ENCODE data around the gene PANK3. TPM values are rescaled to one million over a fixed set of nuclear protein-coding genes. Genes with fewer than 3 reads are reported as not detected.
"Not testable (repeated sequence)": the region's sequence is repeated elsewhere in the genome, so short reads cannot be mapped to it uniquely, and the experiment has no call there.

PANK3 gene
- total and polyA plus RNA-seq, 9 of the 15 experiments (the other 6 are each of a cell fraction or from before 2014, with no cell fraction given), result 5.9 to 50.4 (median 29.7) TPM

- Histone ChIP-seq H3K4me1 (replicated peaks in 1 of 2; ENCODE audit: control insufficient read depth in 2 of 2, insufficient read depth in 2 of 2, low read length in 2 of 2) (peaks cover 14 to 20% of the 10 kb centered on the region in 2 experiments; a peak in 4 of 5 replicates), H3K79me2 (ENCODE audit: control insufficient read depth, insufficient read depth, low read length) (peaks cover 91% of the 10 kb centered on the region), H3K36me3 (ENCODE audit: control insufficient read depth, insufficient read depth, low read length) (peaks cover 33% of the 10 kb centered on the region; the same call in 2 of the 3 replicates)
- H3K9me3 ChIP-seq (replicated peaks; ENCODE audit: control insufficient read depth, insufficient read depth, low read depth, low read length); H3K9ac ChIP-seq (ENCODE audit: insufficient read depth in 1 of 2, low read depth in 2 of 2, low read length in 2 of 2); H3K27ac ChIP-seq (ENCODE audit: extremely low read depth, low read depth, low read length); CTCF ChIA-PET (ENCODE audit: low intra/inter-chr PET ratio); H4K20me1 ChIP-seq (replicated peaks; ENCODE audit: control insufficient read depth, insufficient read depth, low read length); DNase-seq (ENCODE audit: extremely low read depth in 1 of 4, low spot score in 3 of 4); POLR2A ChIA-PET; H3K9me1 ChIP-seq (ENCODE audit: control insufficient read depth, insufficient read depth, low read length); H3K4me2 ChIP-seq (ENCODE audit: insufficient read depth, low read length); H3K4me3 ChIP-seq; in situ Hi-C loops (cut with MboI); H3K27me3 ChIP-seq (ENCODE audit: control insufficient read depth in 2 of 2, insufficient read depth in 2 of 2, low read length in 2 of 2); intact Hi-C loops (cut with micrococcal nuclease); H2AFZ ChIP-seq (ENCODE audit: low read depth, low read length); BruUV-seq (replicated peaks); FAIRE-seq; ATAC-seq: not testable (repeated sequence)
- no CpG with 5 or more reads among the region's 3 CpGs for WGBS (ENCODE audit: insufficient coverage, low coverage, missing lambda C conversion rate)
- TF ChIP-seq POLR2A (conservative IDR thresholded peaks at IDR 0.05) (0 out of 2 replicates have a peak, but pooled peaks have one; percentile 21), KDM1A (IDR thresholded peaks at IDR 0.05) (peak in 1 of 2 experiments; percentile 66; a peak in 2 of 4 replicates), BCOR (IDR thresholded peaks at IDR 0.05) (peak; percentile 79)
Measured at GRCh38 chr5:168573663-168574062, 5.5 kb downstream of the PANK3 start.

- in situ Hi-C loops (cut with MboI) (no loop called here), intact Hi-C loops (cut with micrococcal nuclease) (no loop called here)
- DNase-seq (ENCODE audit: extremely low read depth in 1 of 4, low spot score in 3 of 4) (peak; percentile 45 to 59 (median 56)), ATAC-seq (peak; percentile 83), FAIRE-seq (peak; percentile 73)
- Histone ChIP-seq H3K36me3 (ENCODE audit: control insufficient read depth, insufficient read depth, low read length) (peaks cover 52% of the 10 kb centered on the region), H4K20me1 (replicated peaks; ENCODE audit: control insufficient read depth, insufficient read depth, low read length) (no peaks in the 10 kb centered on the region; the same call in 1 of the 2 replicates), H3K9me3 (replicated peaks; ENCODE audit: control insufficient read depth, insufficient read depth, low read depth, low read length) (no peaks in the 10 kb centered on the region), H3K27me3 (ENCODE audit: control insufficient read depth in 2 of 2, insufficient read depth in 2 of 2, low read length in 2 of 2) (no peaks in the 10 kb centered on the region), H3K9me1 (ENCODE audit: control insufficient read depth, insufficient read depth, low read length) (no peaks in the 10 kb centered on the region), H3K4me3 (no peak overlapping the region), H3K4me1 (replicated peaks in 1 of 2; ENCODE audit: control insufficient read depth in 2 of 2, insufficient read depth in 2 of 2, low read length in 2 of 2) (peaks cover 7 to 11% of the 10 kb centered on the region in 2 experiments; a peak in 4 of 5 replicates), H3K79me2 (ENCODE audit: control insufficient read depth, insufficient read depth, low read length) (peaks cover 89% of the 10 kb centered on the region), H2AFZ (ENCODE audit: low read depth, low read length) (peak overlapping the region; percentile 75), H3K9ac (ENCODE audit: insufficient read depth in 1 of 2, low read depth in 2 of 2, low read length in 2 of 2) (peak overlapping the region in 1 of 2 experiments; percentile 7; a peak in 1 of 4 replicates), H3K4me2 (ENCODE audit: insufficient read depth, low read length) (peak overlapping the region; percentile 60), H3K27ac (ENCODE audit: extremely low read depth, low read depth, low read length) (peak overlapping the region; percentile 63)
- WGBS (ENCODE audit: insufficient coverage, low coverage, missing lambda C conversion rate), result 42% methylated on average over 11 of the region's 11 CpGs
- CTCF ChIA-PET (ENCODE audit: low intra/inter-chr PET ratio), result no interaction called here
- POLR2A ChIA-PET, result interaction anchor here (0.5 to 0.7 kb wide), 2 partner anchors 10 to 31 kb away, joined by 3 read pairs; no protein-coding TSS in a partner anchor
- BruUV-seq (replicated peaks), result no TSS peak
- peak; percentile 60; the same call in 1 of the 2 replicates for TF ChIP-seq CHAMP1 (IDR thresholded peaks at IDR 0.05)
- TF ChIP-seq NBN (IDR thresholded peaks at IDR 0.05; ENCODE audit: low read depth), result no peak
- TF ChIP-seq TCF7L2 (IDR thresholded peaks at IDR 0.05; ENCODE audit: low read depth, low read length), result 0 out of 2 replicates have a peak, but pooled peaks have one; percentile 35
- peak; percentile 16; the same call in 1 of the 2 replicates for TF ChIP-seq MTA2 (IDR thresholded peaks at IDR 0.05; ENCODE audit: low read depth)
- peak; percentile 74 for TF ChIP-seq ARID1B (IDR thresholded peaks at IDR 0.05)
- peak; percentile 64 for TF ChIP-seq SPI1 (IDR thresholded peaks at IDR 0.05; ENCODE audit: borderline replicate concordance, low read depth, low read length)
- TF ChIP-seq TAL1 (IDR thresholded peaks at IDR 0.05), result peak; percentile 62
- peak; percentile 31; the same call in 1 of the 2 replicates for TF ChIP-seq CBFA2T2 (conservative IDR thresholded peaks at IDR 0.05)
- TF ChIP-seq TEAD4 (IDR thresholded peaks at IDR 0.05; ENCODE audit: low read length), result peak; percentile 67
- TF ChIP-seq TEAD4 (CRISPR knock-in tag; IDR thresholded peaks at IDR 0.05; ENCODE audit: borderline replicate concordance), result no peak
- no peak for TF ChIP-seq CREB1 (IDR thresholded peaks at IDR 0.05)
- no peak for TF ChIP-seq CREB1 (CRISPR knock-in tag; IDR thresholded peaks at IDR 0.05)
Measured at GRCh38 chr5:168570490-168571328, 8.5 kb downstream of the PANK3 start.

Measured in K562 (cell line).